ENCODE results near the gene LRP8. TPM values are rescaled to one million over a fixed set of nuclear protein-coding genes. Genes with fewer than 3 reads are reported as not detected.

Gene LRP8
- total RNA-seq, 1 donor from 2014 or later, result 15.8 TPM

DNA sequence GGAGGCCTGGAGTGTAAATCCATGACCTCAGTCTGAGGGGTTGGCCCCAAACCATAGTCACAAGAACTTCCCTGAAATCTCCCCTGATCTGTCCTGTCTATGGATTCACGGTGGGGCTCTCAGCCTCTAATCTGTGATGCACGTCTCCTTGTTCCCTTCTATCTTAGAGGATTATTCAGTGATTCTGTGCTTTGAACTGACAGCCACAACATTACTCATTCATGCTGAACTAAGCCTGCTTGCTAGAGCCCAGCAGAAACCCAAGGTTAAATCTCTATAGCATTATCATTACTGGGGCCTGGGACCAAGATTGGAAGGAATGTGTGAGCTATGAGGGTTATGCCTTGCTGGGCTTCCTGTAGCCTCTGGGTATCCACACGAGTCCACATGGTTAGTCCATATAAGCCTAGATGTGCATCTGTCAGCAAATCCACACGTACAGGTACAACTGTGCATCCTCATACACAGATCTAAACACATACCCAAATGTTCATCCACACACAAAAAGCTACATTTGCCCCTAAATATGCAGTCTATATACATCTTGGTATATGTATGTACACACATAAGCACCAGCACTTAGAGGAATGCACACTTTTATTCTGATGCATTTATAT lies 67.1 kb downstream of the LRP8 start:
- TF ChIP-seq, protein P1, sequence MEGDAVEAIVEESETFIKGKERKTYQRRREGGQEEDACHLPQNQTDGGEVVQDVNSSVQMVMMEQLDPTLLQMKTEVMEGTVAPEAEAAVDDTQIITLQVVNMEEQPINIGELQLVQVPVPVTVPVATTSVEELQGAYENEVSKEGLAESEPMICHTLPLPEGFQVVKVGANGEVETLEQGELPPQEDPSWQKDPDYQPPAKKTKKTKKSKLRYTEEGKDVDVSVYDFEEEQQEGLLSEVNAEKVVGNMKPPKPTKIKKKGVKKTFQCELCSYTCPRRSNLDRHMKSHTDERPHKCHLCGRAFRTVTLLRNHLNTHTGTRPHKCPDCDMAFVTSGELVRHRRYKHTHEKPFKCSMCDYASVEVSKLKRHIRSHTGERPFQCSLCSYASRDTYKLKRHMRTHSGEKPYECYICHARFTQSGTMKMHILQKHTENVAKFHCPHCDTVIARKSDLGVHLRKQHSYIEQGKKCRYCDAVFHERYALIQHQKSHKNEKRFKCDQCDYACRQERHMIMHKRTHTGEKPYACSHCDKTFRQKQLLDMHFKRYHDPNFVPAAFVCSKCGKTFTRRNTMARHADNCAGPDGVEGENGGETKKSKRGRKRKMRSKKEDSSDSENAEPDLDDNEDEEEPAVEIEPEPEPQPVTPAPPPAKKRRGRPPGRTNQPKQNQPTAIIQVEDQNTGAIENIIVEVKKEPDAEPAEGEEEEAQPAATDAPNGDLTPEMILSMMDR (IDR thresholded peaks at IDR 0.05; ENCODE audit: unreplicated experiment), result no peak
- no peak for DNase-seq (ENCODE audit: low spot score)
- Mint-ChIP-seq H3K27ac (ENCODE audit: unreplicated experiment) (peak overlapping the region; percentile 27), H3K36me3 (ENCODE audit: low read depth, unreplicated experiment) (peaks cover 15% of the 10 kb centered on the region), H3K9me3 (ENCODE audit: unreplicated experiment) (no peaks in the 10 kb centered on the region), H3K27me3 (ENCODE audit: unreplicated experiment) (peaks cover 8% of the 10 kb centered on the region), H3K4me3 (ENCODE audit: unreplicated experiment) (no peak overlapping the region), H3K4me1 (ENCODE audit: unreplicated experiment) (peaks cover 8% of the 10 kb centered on the region)

DNA sequence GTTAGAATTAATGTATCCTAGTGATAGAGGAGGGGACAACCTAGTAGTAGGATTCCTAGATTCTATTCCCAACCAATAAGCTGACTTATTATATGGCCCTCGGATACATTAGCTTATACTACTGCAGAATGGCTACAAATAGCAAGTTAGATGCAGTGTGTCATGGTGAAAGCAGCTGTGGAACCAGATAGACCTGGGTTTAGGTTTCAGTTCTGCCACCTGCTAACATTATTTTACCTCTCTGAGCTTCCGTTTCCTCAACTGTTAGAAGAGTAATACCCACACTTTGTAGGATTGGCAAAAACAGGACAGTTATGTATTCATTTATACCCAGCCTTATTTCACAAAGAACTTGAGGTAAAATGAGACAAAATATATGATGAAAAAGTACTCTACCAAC lies 67.9 kb downstream of the LRP8 start:
- no peak overlapping the region for H3K27ac Mint-ChIP-seq (ENCODE audit: unreplicated experiment)
- peaks cover 8% of the 10 kb centered on the region for H3K36me3 Mint-ChIP-seq (ENCODE audit: low read depth, unreplicated experiment)

DNA sequence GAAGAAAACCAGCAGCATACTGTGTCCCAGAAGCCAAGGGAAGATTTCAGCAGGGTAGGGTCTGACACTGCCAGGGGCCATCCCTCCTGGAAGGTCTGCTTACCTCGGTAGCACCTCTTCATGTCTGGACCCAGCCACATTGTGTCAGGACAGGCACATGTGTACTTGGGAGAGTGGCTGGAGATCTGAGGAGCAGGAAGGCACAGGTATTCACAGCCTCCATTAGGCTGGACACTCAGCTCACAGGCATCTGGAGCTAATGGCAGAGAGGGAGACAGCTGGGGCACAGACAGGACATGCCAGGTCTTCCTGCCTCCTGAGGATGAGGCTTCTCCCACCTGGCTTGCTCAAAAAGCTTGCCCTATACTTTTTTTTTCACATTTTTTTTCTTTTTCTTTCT lies 69.7 kb downstream of the LRP8 start:
- no peak overlapping the region for H3K4me3 Mint-ChIP-seq (ENCODE audit: unreplicated experiment)
- TF ChIP-seq, protein P1 (IDR thresholded peaks at IDR 0.05; ENCODE audit: unreplicated experiment), result no peak
- DNase-seq (ENCODE audit: low spot score), result no peak
- peaks cover 5% of the 10 kb centered on the region for H3K36me3 Mint-ChIP-seq (ENCODE audit: low read depth, unreplicated experiment)
- no peaks in the 10 kb centered on the region for H3K9me3 Mint-ChIP-seq (ENCODE audit: unreplicated experiment)
- H3K27me3 Mint-ChIP-seq (ENCODE audit: unreplicated experiment), result peaks cover 1% of the 10 kb centered on the region
- H3K4me1 Mint-ChIP-seq (ENCODE audit: unreplicated experiment), result peaks cover 8% of the 10 kb centered on the region
- H3K27ac Mint-ChIP-seq (ENCODE audit: unreplicated experiment), result no peak overlapping the region

More for the DNA sequence above, 67.9 kb downstream of the LRP8 start:
- Mint-ChIP-seq H3K4me1 (ENCODE audit: unreplicated experiment) (peaks cover 8% of the 10 kb centered on the region), H3K9me3 (ENCODE audit: unreplicated experiment) (no peaks in the 10 kb centered on the region), H3K27me3 (ENCODE audit: unreplicated experiment) (peaks cover 8% of the 10 kb centered on the region), H3K4me3 (ENCODE audit: unreplicated experiment) (no peak overlapping the region)
- DNase-seq (ENCODE audit: low spot score), result no peak
- TF ChIP-seq, protein P1 (IDR thresholded peaks at IDR 0.05; ENCODE audit: unreplicated experiment), result no peak

DNA sequence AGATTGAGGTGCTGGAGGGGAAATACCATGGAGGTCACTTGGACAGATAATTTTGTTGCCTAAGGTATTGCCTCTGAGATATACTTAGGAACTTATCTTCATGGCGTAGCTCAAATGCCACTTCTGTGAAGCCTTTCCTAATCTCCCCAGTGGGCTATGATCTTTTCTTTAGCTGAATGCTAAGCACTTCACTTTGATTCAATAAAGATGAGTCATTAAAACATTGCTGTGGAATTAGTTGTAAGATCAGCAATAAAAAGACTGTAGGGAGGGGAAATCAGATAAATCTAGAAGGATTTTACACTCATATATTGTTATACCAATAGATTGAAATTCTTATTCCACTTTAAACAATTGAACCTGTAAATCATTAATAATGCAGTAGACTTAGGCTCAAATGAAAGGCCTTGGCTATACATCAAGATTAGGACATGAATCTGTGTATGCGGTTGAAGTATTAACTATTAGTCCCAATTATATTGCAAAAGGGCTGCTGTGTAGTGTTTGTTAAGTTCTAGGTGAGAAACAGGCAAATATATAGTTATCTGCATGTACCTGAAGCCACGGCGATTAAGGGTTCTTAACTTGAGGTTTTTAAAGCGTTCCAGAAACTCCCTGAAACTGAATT lies 70.3 kb downstream of the LRP8 start:
- no peak overlapping the region for H3K27ac Mint-ChIP-seq (ENCODE audit: unreplicated experiment)
- peaks cover 8% of the 10 kb centered on the region for H3K4me1 Mint-ChIP-seq (ENCODE audit: unreplicated experiment)
- peaks cover 1% of the 10 kb centered on the region for H3K27me3 Mint-ChIP-seq (ENCODE audit: unreplicated experiment)
- no peak for DNase-seq (ENCODE audit: low spot score)
- H3K4me3 Mint-ChIP-seq (ENCODE audit: unreplicated experiment), result no peak overlapping the region
- no peaks in the 10 kb centered on the region for H3K9me3 Mint-ChIP-seq (ENCODE audit: unreplicated experiment)
- H3K36me3 Mint-ChIP-seq (ENCODE audit: low read depth, unreplicated experiment), result peaks cover 5% of the 10 kb centered on the region
- TF ChIP-seq, protein P1 (IDR thresholded peaks at IDR 0.05; ENCODE audit: unreplicated experiment), result no peak

Measured in endothelial cell (in vitro differentiated cells).